Measurements from ENCODE around the gene ANKRD65.

GRCh38 chr1:1371364-1371745 lies 49.7 kb downstream of the ANKRD65 start:
- TF ChIP-seq CTCF (IDR thresholded peaks at IDR 0.05), result no peak
- TF ChIP-seq POLR2A (IDR thresholded peaks at IDR 0.05), result no peak
